DMS153 (cell line): ENCODE data around the gene DHX58.
"Not testable (repeated sequence)": the region's sequence is repeated elsewhere in the genome, so short reads cannot be mapped to it uniquely, and the experiment has no call there.

Source experiments
- DNase-seq: peaks from one replicate; lab custom pipeline; 2025; lab: John Stamatoyannopoulos, UW

DHX58 gene

DNA sequence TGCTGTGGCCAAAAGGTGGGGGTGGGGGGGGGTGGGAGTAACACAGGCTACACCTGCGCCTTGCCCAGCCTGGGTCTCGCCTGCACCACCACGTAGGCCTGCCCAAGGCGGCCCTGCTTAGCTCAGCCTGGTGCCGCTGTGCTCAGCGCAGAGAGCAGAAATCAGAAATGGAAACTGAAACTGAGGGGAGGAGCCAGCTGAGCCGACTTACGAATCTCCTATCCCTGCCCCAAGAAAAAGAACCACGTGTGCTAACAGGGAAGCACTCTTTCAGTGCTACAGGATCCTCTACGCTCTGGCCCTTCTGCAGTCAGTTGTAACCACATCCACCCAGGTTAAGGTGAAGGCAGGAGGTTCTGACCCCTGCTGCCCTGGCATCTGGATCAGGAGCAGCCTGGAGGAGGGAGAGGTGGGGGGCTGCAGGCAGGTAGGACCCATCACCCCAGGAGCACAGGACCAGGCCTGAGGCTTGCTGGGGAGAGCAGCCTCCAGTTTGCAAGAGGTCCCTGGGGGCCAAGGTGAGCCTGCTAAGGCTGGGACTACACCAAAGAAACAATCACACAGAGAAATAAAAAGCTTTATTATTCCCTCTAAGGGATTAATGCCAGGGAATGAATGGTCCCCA, at the start of gene DHX58:
TSS of gene DHX58 (minus strand) at position 163 of the 625 bp plus-strand sequence. CDS start 822 bp downstream, outside the sequence.
- peak; percentile 77 for DNase-seq

GRCh38 chr17:42160531-42160910, 48.0 kb upstream of the DHX58 start:
- DNase-seq: no peak

DNA sequence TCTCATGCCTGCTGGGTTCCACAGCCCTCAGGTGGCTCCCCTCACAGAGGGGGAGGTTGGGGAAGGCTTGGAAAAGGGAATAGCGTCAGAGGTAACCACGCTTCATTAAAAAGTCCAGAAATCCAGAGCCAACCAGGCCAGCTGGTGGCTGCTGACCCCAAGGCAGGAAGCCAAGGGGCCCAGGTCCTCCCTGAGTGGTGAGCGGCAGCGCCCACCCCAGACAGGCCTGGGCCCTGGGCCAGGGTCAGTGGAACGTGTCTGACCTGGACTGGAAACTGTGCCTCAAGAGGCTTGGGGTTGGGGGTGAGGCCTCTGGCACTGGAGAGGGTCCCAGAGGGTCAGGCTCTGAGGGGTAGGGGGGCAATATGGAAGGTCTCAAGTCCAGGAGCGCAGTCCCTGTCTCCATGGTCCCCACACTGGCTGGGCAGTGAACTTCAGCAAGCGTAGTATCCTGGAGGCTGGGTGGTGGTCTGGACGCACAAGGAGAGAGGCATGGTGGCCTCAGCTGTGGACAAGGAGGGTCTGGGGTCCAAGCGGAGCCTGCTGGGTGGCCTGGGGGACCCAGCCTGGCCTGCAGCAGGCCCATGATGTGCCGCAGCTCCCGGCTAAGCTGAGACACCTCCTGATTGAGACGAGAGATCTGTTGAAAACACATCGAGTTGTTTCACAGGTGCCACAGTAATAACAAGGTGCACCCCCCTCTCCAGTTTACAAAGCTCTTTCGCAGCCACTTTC, 47.4 kb upstream of the DHX58 start:
- no peak for DNase-seq

- no peak for DNase-seq
Observed at GRCh38 chr17:42155614-42156045, 43.1 kb upstream of the DHX58 start.

DNA sequence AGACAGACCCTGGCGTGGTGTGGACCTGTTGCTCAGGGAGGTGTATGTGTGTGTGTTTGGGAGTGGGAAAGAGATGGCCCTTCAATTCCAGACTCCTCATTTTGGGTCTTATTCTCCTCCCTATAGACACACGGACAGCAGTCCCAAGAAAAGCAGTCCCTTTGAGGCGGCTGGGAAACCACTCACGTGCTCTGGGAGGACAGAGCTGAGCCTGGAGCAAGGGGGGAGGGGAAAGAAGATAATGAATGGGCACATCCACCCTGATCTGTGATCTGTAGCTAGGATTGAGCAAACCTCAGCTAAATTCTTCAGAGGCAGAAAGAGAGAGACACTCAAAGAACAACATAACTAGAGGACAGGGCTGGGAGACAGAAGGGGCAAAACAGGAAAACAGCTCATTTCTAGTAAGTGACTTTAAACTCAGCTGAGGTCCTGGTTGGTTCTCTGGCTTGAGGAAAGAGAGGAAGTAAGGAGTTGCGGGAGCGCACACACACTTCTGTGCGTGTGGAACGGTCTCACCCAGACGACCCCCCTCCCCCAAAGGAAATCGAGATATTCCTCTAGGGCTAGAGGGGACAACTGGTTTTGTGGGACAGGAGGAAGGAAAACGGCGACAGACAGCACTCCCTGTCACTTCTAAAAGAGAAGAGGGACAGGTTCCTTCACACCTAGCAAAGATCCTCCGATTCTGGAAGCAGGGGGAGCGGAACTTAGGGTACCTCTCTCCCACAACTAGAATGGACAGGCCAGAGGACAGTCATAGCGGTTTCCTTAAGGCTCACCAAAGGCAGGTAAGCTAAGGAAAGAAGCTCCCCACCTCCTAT, 41.6 kb upstream of the DHX58 start:
- DNase-seq: no peak

- no peak for DNase-seq
Observed at GRCh38 chr17:42146911-42147607, 34.5 kb upstream of the DHX58 start.

- DNase-seq: not testable (repeated sequence)
Observed at GRCh38 chr17:42143138-42143537, 30.6 kb upstream of the DHX58 start.

GRCh38 chr17:42142371-42142896, 29.9 kb upstream of the DHX58 start:
- DNase-seq: no peak

DNA sequence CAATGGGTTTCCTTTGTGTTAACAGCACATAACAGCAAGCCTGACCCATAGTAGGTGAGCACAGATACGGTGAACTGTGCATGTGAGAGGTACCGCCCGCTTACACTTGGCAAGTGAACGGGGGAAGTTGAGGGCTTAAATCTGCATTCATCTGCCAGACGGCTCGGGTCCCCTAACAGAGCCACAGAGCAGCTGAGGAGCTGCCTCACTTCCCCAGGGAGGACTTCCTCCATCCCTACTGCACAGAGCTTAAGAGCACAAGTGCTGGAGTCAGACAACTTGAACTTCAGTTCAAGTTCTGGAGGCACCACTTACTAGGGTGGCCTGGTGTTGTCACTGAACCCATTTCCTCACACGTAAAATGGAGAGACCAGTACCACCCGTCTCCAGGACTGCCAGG, 28.9 kb upstream of the DHX58 start:
- DNase-seq: no peak

DNA sequence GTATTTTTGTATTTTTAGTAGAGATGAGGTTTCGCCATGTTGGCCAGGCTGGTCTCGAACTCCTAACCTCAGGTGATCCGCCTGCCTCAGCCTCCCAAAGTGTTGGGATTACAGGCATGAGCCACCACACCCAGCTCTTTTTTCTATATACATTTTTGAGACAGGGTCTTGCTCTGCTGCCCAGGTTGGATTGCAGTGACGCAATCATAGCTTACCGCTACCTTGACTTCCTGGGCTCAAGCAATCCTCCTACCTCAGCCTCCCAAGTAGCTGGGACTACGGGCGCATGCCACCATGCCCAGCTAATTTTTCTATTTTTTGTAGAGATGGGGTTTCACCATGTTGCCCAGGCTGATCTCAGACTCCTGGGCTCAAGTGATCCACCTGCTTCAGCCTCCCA, 28.2 kb upstream of the DHX58 start:
- DNase-seq: not testable (repeated sequence)

DNA sequence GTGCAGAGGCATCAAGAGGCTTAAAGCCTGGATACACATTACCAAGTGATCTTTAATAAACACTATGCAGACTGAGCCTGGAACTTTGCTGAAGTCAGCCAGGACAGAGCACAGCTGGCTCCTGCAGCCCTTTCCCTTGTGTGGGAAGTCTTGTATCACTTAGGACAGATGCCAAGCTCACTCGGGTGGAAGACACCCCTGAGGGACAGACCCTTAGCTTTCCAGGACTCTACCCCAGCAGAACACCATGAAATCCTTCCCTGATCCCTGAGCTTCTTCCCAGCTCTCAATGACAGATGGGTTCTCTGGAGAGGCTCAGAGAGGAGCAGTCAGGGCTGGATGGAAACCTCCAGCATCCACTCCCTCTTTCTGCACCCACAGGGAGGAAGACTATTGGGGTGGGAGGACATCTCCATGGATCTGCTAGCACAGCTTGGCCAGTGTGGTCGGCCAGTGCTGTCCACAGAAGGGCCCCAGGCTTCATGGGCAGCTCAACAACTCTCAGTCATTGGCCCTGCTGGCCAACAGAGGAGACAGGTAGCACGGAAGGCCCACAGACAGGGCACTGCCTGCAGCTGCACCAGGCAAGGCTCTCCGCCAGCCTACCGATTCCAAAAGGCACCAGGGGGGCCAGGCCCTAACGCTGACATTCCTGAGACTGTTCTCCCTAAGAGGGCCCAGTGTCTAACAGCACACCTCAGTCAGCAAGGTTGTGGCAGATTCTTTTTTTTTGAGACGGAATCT, 26.4 kb upstream of the DHX58 start:
- DNase-seq: no peak

DNA sequence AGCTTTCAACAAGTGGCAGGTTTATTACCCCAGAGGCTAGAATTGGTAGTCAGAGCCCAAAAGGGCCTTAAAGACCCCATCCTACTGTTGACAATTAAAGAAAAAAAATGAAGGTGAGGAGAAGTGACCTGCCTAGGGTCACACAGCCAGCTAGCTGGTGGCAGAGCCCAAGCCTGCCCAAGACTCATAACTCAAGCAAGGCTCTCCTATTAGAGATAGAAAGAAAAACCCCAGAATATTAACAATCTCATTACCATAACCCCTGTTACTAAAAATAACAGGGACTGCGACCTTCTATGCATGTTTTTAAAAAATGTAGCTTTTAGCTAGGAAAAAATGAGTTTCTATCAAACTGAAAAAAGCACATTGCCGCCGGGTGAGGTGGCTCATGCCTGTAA, 24.1 kb upstream of the DHX58 start:
- no peak for DNase-seq

DNA sequence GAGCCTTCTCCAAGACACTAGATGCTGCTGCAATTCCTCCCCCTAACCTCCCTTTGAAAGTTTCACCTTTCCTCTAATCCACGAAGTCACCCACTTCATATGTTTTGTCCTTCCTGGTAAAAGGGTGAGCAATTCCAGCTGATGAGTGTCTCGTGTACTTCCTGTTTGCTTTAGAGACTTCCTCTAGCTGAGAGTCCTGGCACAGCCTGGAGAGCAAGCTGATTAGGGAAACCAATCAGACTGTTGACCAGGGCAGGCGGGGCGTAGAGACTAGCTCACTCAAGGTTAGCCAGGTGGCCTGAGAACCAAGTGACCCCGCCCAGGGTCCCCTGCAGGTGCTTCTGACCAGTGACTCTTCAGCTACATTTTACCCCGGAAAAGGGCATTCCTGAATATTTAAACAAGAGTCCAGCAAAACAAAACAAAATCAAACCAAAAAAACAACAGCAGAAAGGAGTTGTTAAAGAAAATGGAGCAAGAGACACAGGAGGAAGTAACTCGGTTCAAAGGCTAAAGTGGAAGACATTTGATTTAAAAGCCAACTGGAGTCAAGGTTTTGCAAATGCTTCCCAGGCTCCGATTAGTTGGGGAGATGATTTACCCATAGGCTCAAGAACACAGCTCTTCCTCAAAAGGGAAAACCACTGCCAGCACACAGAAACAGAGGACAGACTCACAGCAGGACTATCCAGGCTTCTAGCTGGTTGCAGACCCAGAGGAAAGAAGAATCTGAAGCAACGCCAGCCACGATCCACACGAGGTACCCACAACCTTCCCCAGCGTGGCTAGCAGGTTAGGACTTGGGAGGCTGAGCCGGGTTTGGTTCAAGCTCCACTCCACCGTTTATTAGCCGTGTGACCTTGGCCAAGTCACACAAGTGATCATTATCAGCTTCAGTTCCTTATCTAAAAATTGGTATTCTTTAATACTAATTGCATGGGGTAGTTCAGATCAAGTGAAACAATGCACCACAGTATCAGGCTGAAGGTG, 23.4 kb upstream of the DHX58 start:
- peak; percentile 93 for DNase-seq

DNA sequence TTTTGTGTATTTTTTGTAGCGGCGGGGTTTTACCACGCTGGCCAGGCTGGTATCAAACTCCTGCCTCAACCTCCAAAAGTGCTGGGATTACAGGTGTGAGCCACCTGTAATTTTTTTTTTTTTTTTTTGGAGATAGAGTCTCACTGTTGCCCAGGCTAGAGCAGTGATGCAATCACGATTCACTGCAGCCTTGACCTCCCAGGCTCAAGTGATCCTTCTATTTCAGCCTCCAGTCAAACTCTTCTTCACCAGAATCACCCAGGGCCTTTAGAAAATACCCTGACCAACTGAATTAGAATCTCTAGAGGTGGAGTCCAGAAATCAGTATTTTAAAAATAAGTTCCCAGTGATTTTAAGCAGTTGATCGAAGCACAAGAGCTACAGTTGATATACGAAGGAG, 22.6 kb upstream of the DHX58 start:
- no peak for DNase-seq

DNA sequence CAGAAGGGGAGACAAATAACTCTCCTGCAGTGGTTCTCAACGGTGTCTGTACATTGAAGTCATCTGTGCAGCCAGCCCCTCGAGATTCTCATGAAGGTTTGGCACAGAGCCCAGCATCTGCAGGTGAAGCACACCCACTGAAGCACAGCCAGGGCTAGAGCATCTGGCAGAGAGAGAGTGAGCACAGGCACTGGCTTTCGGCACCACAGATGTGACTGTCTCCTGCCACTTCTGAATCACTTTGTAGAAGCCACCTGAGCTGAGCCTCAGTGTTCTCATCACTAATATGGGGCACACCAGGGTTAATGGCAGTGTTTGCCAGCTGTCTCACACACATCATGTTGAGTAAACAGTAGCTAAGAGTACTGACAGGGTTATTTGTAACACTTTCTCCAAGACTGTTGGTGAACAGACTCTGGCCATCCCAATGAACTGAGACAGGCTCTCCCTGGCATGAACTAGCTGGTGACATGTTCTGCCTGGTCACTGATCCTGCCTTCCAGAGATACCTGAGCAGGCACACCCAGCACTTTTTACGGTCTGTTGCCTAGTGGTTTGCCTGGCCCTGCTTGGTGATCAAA, 21.0 kb upstream of the DHX58 start:
- DNase-seq: peak; percentile 81

- no peak for DNase-seq
Observed at GRCh38 chr17:42132941-42133340, 20.4 kb upstream of the DHX58 start.

GRCh38 chr17:42131981-42132432, 19.5 kb upstream of the DHX58 start:
- no peak for DNase-seq

DNA sequence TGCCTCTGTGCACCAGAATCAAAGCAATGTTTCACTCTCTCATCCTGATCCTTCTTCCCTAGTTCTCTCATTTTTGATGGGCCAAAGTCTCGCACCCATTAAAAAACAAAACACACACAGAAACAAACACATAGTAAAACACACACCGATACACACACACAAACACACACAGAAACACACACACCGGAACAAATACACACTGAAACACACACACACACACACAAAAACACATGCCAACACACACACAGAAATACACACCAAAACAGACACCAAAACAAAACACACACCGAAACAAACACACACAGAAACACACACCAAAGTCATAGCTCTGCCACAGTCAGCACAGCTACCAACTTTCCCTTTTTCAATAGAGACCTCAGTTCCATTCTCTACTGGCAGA, 18.7 kb upstream of the DHX58 start:
- DNase-seq: no peak

DNA sequence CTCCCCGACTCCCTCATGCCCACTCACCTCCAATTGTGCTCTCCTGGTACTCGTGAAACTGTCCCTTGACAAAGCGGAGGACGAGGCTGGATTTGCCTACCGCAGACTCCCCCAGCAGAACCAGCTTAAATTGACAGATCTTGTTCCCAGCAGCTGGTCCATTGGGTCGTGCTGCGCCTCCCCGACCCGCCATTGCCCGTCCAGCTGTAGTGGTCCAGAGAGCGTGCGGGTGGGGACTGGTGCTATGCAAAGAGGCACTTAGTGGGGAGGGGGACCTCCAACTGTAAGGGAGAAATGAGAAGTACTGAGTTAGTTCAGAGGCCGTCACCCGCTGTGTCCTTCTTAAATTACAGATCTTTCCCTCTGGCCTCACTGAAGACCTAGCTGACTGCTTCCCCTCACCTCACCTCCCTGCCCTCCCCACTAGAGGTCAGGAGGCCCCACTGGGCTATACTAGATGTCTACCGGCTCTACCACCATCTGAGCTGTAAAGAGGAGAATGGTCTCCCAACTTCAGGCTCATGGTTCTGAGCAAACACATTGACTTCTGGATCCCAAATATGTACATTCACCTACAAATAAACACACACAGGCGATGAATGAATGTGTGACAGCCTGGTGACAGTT, 17.9 kb upstream of the DHX58 start:
- no peak for DNase-seq
